DOHH2 (cell line): ENCODE results near the gene BRD8.

Source experiments
- H3F3A ChIP-seq: fragments of 200-600 bp; sonication (generic), shearing (Covaris generic); 2 replicates; pipeline ENCODE4 v1.6.0; 2016; ENCODE audit warnings: antibody characterized with exemption, mild to moderate bottlenecking; ENCODE audit not compliant: control insufficient read depth, insufficient read depth
- H3K27ac ChIP-seq: fragments of 200-600 bp; sonication (generic); 2 replicates; pipeline ENCODE4 v1.5.1; 2014; ENCODE audit warnings: low read depth, mild to moderate bottlenecking, low read length, moderate library complexity
- H3K27me3 ChIP-seq: fragments of 200-600 bp; sonication (generic); 2 replicates; pipeline ENCODE4 v1.6.1; 2014; ENCODE audit warnings: mild to moderate bottlenecking, low read length, mixed read lengths; ENCODE audit not compliant: control insufficient read depth
- H3K36me3 ChIP-seq: fragments of 200-600 bp; sonication (generic); 2 replicates; pipeline ENCODE4 v1.6.1; 2014; ENCODE audit warnings: mild to moderate bottlenecking, low read length, moderate library complexity, mixed read lengths; ENCODE audit not compliant: control insufficient read depth
- H3K4me1 ChIP-seq: fragments of 200-600 bp; sonication (generic); 2 replicates; pipeline ENCODE4 v1.6.1; 2014; ENCODE audit warnings: mild to moderate bottlenecking, low read length, mixed read lengths; ENCODE audit not compliant: control insufficient read depth
- H3K4me2 ChIP-seq: fragments of 200-600 bp; sonication (generic); 2 replicates; pipeline ENCODE4 v1.6.0; 2014; ENCODE audit warnings: mild to moderate bottlenecking, low read length, moderate library complexity
- H3K4me3 ChIP-seq: fragments of 200-600 bp; sonication (generic); 2 replicates; pipeline ENCODE4 v1.5.1; 2014; ENCODE audit warnings: mild to moderate bottlenecking, low read length, mixed read lengths
- H3K79me2 ChIP-seq: fragments of 200-600 bp; sonication (generic); 2 replicates; pipeline ENCODE4 v1.6.1; 2014; ENCODE audit warnings: mild to moderate bottlenecking, low read length, mixed read lengths; ENCODE audit not compliant: control insufficient read depth
- H3K9me2 ChIP-seq: fragments of 200-600 bp; sonication (generic); replicated peaks from 2 replicates; pipeline ENCODE4 v1.6.1; 2014; ENCODE audit warnings: mild to moderate bottlenecking, low read length, mixed read lengths; ENCODE audit not compliant: control insufficient read depth
- H3K9me3 ChIP-seq: fragments of 200-600 bp; sonication (generic); 2 replicates; pipeline ENCODE4 v1.6.1; 2014; ENCODE audit warnings: antibody characterized with exemption, low read length, mixed read lengths; ENCODE audit not compliant: control insufficient read depth, insufficient read depth
- H4K20me1 ChIP-seq: fragments of 200-600 bp; sonication (generic); 2 replicates; pipeline ENCODE4 v1.6.0; 2014; ENCODE audit warnings: low read depth, mild to moderate bottlenecking, antibody characterized with exemption, low read length, moderate library complexity; ENCODE audit not compliant: control insufficient read depth, insufficient read depth
- EZH2phosphoT487 ChIP-seq: fragments of 200-600 bp; sonication (generic); IDR thresholded peaks from 2 replicates; pipeline ENCODE4 v1.6.1; 2017; ENCODE audit warnings: borderline replicate concordance, mild to moderate bottlenecking, antibody characterized with exemption, low read length, moderate library complexity, mixed read lengths
- TF ChIP-seq, protein P1 (sequence below): fragments of 200-600 bp; sonication (generic); IDR thresholded peaks from one replicate; pipeline ENCODE4 v1.5.1; 2014; ENCODE audit warnings: antibody characterized with exemption, mild to moderate bottlenecking, low read depth, low read length; ENCODE audit not compliant: poor library complexity, severe bottlenecking

The BRD8 gene

GRCh38 chr5:138096363-138096762, 82.1 kb downstream of the BRD8 start:
- H3K4me1 ChIP-seq, result no peaks in the 10 kb centered on the region
- no peaks in the 10 kb centered on the region for H3K9me2 ChIP-seq
- H3K79me2 ChIP-seq, result no peaks in the 10 kb centered on the region
- peaks cover 16% of the 10 kb centered on the region for H3K27me3 ChIP-seq
- H4K20me1 ChIP-seq, result no peaks in the 10 kb centered on the region
- no peak overlapping the region for H3K4me2 ChIP-seq
- no peaks in the 10 kb centered on the region for H3F3A ChIP-seq
- no peaks in the 10 kb centered on the region for H3K36me3 ChIP-seq
- no peak overlapping the region for H3K4me3 ChIP-seq
- no peak overlapping the region for H3K27ac ChIP-seq
- no peaks in the 10 kb centered on the region for H3K9me3 ChIP-seq
- TF ChIP-seq, protein P1, sequence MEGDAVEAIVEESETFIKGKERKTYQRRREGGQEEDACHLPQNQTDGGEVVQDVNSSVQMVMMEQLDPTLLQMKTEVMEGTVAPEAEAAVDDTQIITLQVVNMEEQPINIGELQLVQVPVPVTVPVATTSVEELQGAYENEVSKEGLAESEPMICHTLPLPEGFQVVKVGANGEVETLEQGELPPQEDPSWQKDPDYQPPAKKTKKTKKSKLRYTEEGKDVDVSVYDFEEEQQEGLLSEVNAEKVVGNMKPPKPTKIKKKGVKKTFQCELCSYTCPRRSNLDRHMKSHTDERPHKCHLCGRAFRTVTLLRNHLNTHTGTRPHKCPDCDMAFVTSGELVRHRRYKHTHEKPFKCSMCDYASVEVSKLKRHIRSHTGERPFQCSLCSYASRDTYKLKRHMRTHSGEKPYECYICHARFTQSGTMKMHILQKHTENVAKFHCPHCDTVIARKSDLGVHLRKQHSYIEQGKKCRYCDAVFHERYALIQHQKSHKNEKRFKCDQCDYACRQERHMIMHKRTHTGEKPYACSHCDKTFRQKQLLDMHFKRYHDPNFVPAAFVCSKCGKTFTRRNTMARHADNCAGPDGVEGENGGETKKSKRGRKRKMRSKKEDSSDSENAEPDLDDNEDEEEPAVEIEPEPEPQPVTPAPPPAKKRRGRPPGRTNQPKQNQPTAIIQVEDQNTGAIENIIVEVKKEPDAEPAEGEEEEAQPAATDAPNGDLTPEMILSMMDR, result no peak
- no peak for TF ChIP-seq EZH2phosphoT487

- no peaks in the 10 kb centered on the region for H4K20me1 ChIP-seq
- peaks cover 16% of the 10 kb centered on the region for H3K27me3 ChIP-seq
- H3K27ac ChIP-seq, result no peak overlapping the region
- TF ChIP-seq EZH2phosphoT487, result no peak
- TF ChIP-seq, protein P1, result no peak
- H3K4me3 ChIP-seq, result no peak overlapping the region
- no peaks in the 10 kb centered on the region for H3K4me1 ChIP-seq
- H3K36me3 ChIP-seq, result no peaks in the 10 kb centered on the region
- H3K9me2 ChIP-seq, result no peaks in the 10 kb centered on the region
- no peaks in the 10 kb centered on the region for H3K9me3 ChIP-seq
- H3K4me2 ChIP-seq, result no peak overlapping the region
- no peaks in the 10 kb centered on the region for H3F3A ChIP-seq
- H3K79me2 ChIP-seq, result no peaks in the 10 kb centered on the region
Measured at GRCh38 chr5:138095100-138095907, 83.1 kb downstream of the BRD8 start.

DNA sequence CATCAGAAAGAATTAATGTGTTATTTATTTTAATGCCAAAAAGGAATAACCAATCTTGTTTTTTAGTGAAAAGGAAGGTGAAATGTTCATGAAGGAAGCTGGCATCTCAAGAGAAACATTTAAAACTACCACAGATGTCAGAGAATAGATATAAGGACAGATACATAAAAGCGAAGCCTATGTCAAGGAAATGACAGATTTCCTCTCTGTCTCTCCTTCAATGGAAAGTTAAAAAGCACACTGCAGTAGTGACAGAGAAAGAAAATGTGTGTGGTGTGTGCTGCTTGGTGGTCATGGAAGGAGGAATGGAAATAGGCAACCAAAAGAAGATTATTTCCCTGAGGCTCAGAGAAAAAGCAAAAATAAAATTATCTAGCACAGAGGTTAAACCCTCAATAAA, 85.4 kb downstream of the BRD8 start:
- no peaks in the 10 kb centered on the region for H3K9me3 ChIP-seq
- no peaks in the 10 kb centered on the region for H3K4me1 ChIP-seq
- no peaks in the 10 kb centered on the region for H3K9me2 ChIP-seq
- no peaks in the 10 kb centered on the region for H4K20me1 ChIP-seq
- H3K4me2 ChIP-seq, result no peak overlapping the region
- no peaks in the 10 kb centered on the region for H3F3A ChIP-seq
- H3K4me3 ChIP-seq, result no peak overlapping the region
- TF ChIP-seq, protein P1, result no peak
- no peak for TF ChIP-seq EZH2phosphoT487
- peaks cover 16% of the 10 kb centered on the region for H3K27me3 ChIP-seq
- H3K79me2 ChIP-seq, result no peaks in the 10 kb centered on the region
- no peaks in the 10 kb centered on the region for H3K36me3 ChIP-seq
- H3K27ac ChIP-seq, result no peak overlapping the region
